HEK293 (cell line): ENCODE data around the gene GRID2.

Source experiments
- CTCF ChIA-PET: fragments of 350-600 bp; formaldehyde crosslinking; extraction: SDS; loops from one replicate; lab custom pipeline; 2021; ENCODE audit warnings: antibody characterized with exemption; lab: Yijun Ruan, JAX
- POLR2A ChIA-PET: fragments of 300-600 bp; formaldehyde crosslinking; extraction: SDS; loops from one replicate; lab custom pipeline; 2020; ENCODE audit warnings: antibody characterized with exemption, inconsistent platforms; lab: Yijun Ruan, JAX
- H3K27ac ChIP-seq: fragments of 200-500 bp; sonication (Bioruptor generic); 2 replicates; pipeline ENCODE4 v1.5.1; 2014; ENCODE audit warnings: low read depth, low read length, control low read depth, inconsistent platforms; ENCODE audit errors: extremely low read depth
- H3K36me3 ChIP-seq, 2 experiments: fragments of 200-500 bp in 1 of 2; sonication (Bioruptor generic) in 1 of 2; 1 replicate in 1 of 2; 2 replicates in 1 of 2; pipeline ENCODE4 v1.5.1; 2014 to 2017; ENCODE audit warnings: inconsistent platforms in 2 of 2, low read length in 2 of 2; ENCODE audit not compliant: control insufficient read depth in 2 of 2, insufficient read depth in 1 of 2
- H3K4me1 ChIP-seq: fragments of 200-500 bp; sonication (Bioruptor generic); 2 replicates; pipeline ENCODE4 v1.5.1; 2014; ENCODE audit warnings: mild to moderate bottlenecking, low read length, inconsistent platforms; ENCODE audit not compliant: control insufficient read depth, insufficient read depth
- H3K4me3 ChIP-seq: 2 replicates; pipeline ENCODE4 v1.5.1; 2011; ENCODE audit warnings: low read depth, mild to moderate bottlenecking, control low read depth, low read length, moderate library complexity
- H3K9me3 ChIP-seq: fragments of 200-500 bp; sonication (Bioruptor generic); 2 replicates; pipeline ENCODE4 v1.5.1; 2014; ENCODE audit warnings: low read depth, low read length, inconsistent platforms; ENCODE audit not compliant: control insufficient read depth, insufficient read depth
- BCL6B ChIP-seq: fragments of 450-650 bp; formaldehyde crosslinking; IDR thresholded peaks from 2 replicates; pipeline ENCODE4 v1.5.1; 2017; ENCODE audit warnings: missing biosample characterization, missing genetic modification characterization
- ELK4 ChIP-seq: IDR thresholded peaks from 2 replicates; pipeline ENCODE4 v1.6.1; 2011; ENCODE audit warnings: mild to moderate bottlenecking, low read depth, low read length, borderline replicate concordance
- IKZF3 ChIP-seq: fragments of 450-650 bp; IDR thresholded peaks from 2 replicates; pipeline ENCODE4 v1.5.0; 2018; ENCODE audit warnings: missing biosample characterization, mild to moderate bottlenecking, missing genetic modification characterization, moderate library complexity
- INSM2 ChIP-seq: fragments of 450-650 bp; formaldehyde crosslinking; IDR thresholded peaks from 2 replicates; pipeline ENCODE4 v1.5.1; 2016; ENCODE audit warnings: missing biosample characterization, missing genetic modification characterization
- MYNN ChIP-seq: fragments of 450-650 bp; formaldehyde crosslinking; IDR thresholded peaks from 2 replicates; pipeline ENCODE4 v1.5.1; 2016; ENCODE audit warnings: missing biosample characterization, missing genetic modification characterization, borderline replicate concordance
- SALL2 ChIP-seq: fragments of 450-650 bp; formaldehyde crosslinking; IDR thresholded peaks from 2 replicates; pipeline ENCODE4 v1.5.0; 2017; ENCODE audit warnings: missing biosample characterization, mild to moderate bottlenecking, missing genetic modification characterization, borderline replicate concordance
- ZBTB11 ChIP-seq: fragments of 450-650 bp; formaldehyde crosslinking; conservative IDR thresholded peaks from 2 replicates; pipeline ENCODE4 v1.5.1; 2016; ENCODE audit warnings: low read depth, missing biosample characterization, missing genetic modification characterization
- ZFHX2 ChIP-seq: fragments of 450-650 bp; formaldehyde crosslinking; conservative IDR thresholded peaks from 2 replicates; pipeline ENCODE4 v1.5.1; 2016; ENCODE audit warnings: missing biosample characterization, missing genetic modification characterization
- ZNF202 ChIP-seq: fragments of 450-650 bp; formaldehyde crosslinking; IDR thresholded peaks from 2 replicates; pipeline ENCODE4 v1.5.1; 2016; ENCODE audit warnings: missing biosample characterization, missing genetic modification characterization, borderline replicate concordance
- ZNF513 ChIP-seq: fragments of 450-650 bp; IDR thresholded peaks from 2 replicates; pipeline ENCODE4 v1.5.1; 2018; ENCODE audit warnings: missing biosample characterization, missing genetic modification characterization
- ZNF629 ChIP-seq: fragments of 450-650 bp; formaldehyde crosslinking; IDR thresholded peaks from 2 replicates; pipeline ENCODE4 v1.5.1; 2017; ENCODE audit warnings: missing biosample characterization, missing genetic modification characterization
- ZNF639 ChIP-seq: fragments of 450-650 bp; formaldehyde crosslinking; IDR thresholded peaks from 2 replicates; pipeline ENCODE4 v1.5.1; 2016; ENCODE audit warnings: missing biosample characterization, missing genetic modification characterization
- ZNF785 ChIP-seq: fragments of 450-650 bp; formaldehyde crosslinking; IDR thresholded peaks from 2 replicates; pipeline ENCODE4 v1.5.1; 2016; ENCODE audit warnings: missing biosample characterization, missing genetic modification characterization
- ZSCAN16 ChIP-seq: fragments of 450-650 bp; formaldehyde crosslinking; IDR thresholded peaks from 2 replicates; pipeline ENCODE4 v1.5.1; 2016; ENCODE audit warnings: missing biosample characterization, missing genetic modification characterization
- ZSCAN5A ChIP-seq: fragments of 450-650 bp; formaldehyde crosslinking; IDR thresholded peaks from 2 replicates; pipeline ENCODE4 v1.5.1; 2016; ENCODE audit warnings: missing biosample characterization, missing genetic modification characterization

The GRID2 gene

GRCh38 chr4:93501946-93502345, 1198.2 kb downstream of the GRID2 start (continued):
- TF ChIP-seq ZNF639 (tag by site-specific recombination): no peak
- no peak for TF ChIP-seq IKZF3
- TF ChIP-seq ZSCAN5A (tag by site-specific recombination): no peak
- TF ChIP-seq INSM2 (tag by site-specific recombination): no peak

- Histone ChIP-seq H3K27ac (no peak overlapping the region), H3K4me3 (no peak overlapping the region), H3K4me1 (no peaks in the 10 kb centered on the region), H3K36me3 (no peaks in the 10 kb centered on the region), H3K9me3 (no peaks in the 10 kb centered on the region)
- no peak for TF ChIP-seq ZBTB11 (tag by site-specific recombination)
- TF ChIP-seq ZNF202 (tag by site-specific recombination): no peak
- TF ChIP-seq ZNF785 (tag by site-specific recombination): no peak
- no peak for TF ChIP-seq ZFHX2 (tag by site-specific recombination)
- no peak for TF ChIP-seq ELK4
- no peak for TF ChIP-seq ZSCAN16
- no peak for TF ChIP-seq BCL6B (tag by site-specific recombination)
- no peak for TF ChIP-seq SALL2 (tag by site-specific recombination)
- no peak for TF ChIP-seq ZNF629 (tag by site-specific recombination)
- TF ChIP-seq MYNN (tag by site-specific recombination): no peak
- no peak for TF ChIP-seq ZNF513 (tag by site-specific recombination)
- CTCF ChIA-PET: no interaction called here
- POLR2A ChIA-PET: no interaction called here
Measured at GRCh38 chr4:93502991-93503390, 1199.2 kb downstream of the GRID2 start.
